ENCODE measurements around the gene CNTROB. TPM values are rescaled to one million over a fixed set of nuclear protein-coding genes. Genes with fewer than 3 reads are reported as not detected.

The CNTROB gene
- total RNA-seq, 2 donors from 2014 or later = 61.0 to 62.6 TPM

DNA sequence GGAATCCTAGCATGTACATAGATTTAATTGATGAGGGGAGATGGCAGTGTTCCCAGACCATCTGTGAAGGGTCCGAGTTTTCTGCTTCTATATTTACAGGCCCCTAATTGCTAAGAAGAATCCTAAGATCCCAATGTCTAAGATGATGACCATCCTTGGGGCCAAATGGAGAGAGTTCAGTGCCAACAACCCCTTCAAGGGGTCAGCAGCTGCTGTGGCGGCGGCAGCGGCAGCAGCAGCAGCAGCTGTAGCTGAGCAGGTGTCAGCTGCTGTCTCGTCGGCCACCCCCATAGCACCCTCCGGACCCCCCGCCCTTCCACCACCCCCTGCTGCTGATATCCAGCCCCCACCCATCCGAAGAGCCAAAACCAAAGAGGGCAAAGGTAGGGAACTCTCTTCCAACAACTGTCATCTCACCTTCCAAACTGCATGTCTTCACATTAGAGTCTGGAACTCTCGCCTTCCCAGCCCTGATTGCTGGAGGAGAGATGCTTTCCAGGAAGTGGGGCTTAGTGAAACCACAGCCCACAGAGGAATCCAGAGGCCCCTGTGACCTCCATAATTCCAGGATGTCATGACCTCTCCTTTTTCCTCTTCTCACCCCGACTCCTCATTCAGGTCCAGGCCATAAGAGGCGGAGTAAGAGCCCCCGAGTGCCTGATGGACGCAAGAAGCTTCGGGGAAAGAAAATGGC, 38.7 kb upstream of the CNTROB start:
- Mint-ChIP-seq H3K27ac (no peak overlapping the region), H3K27me3 (ENCODE audit: low read depth) (no peaks in the 10 kb centered on the region), H3K36me3 (ENCODE audit: insufficient read depth in 2 of 2) (peaks cover 14 to 42% of the 10 kb centered on the region in 2 donors), H3K4me1 (ENCODE audit: low read depth) (peaks cover 20% of the 10 kb centered on the region), H3K9me3 (no peaks in the 10 kb centered on the region), H3K4me3 (no peak overlapping the region)
- DNase-seq (no peak), ATAC-seq (replicated peaks in 1 of 2) (no peak)

DNA sequence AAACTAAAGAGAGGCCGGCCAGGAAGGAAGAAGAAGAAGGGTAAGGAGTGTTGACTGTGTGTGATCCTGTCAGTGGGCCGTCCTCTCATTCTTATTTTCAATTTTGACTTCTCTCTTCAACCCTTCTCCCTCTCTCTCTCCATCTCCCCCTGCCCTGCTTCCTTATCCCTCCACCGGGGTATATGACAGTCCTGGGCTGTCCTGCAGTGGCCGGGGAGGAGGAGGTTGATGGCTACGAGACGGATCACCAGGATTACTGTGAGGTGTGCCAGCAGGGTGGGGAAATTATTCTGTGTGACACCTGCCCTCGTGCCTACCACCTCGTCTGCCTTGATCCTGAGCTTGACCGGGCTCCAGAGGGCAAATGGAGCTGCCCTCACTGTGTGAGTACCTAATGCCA, 37.8 kb upstream of the CNTROB start:
- Mint-ChIP-seq H3K27ac (no peak overlapping the region), H3K9me3 (no peaks in the 10 kb centered on the region), H3K4me1 (ENCODE audit: low read depth) (peaks cover 20% of the 10 kb centered on the region), H3K36me3 (ENCODE audit: insufficient read depth in 2 of 2) (peaks cover 15 to 44% of the 10 kb centered on the region in 2 donors), H3K27me3 (ENCODE audit: low read depth) (no peaks in the 10 kb centered on the region), H3K4me3 (no peak overlapping the region)
- ATAC-seq (replicated peaks in 1 of 2) (no peak), DNase-seq (no peak)

DNA sequence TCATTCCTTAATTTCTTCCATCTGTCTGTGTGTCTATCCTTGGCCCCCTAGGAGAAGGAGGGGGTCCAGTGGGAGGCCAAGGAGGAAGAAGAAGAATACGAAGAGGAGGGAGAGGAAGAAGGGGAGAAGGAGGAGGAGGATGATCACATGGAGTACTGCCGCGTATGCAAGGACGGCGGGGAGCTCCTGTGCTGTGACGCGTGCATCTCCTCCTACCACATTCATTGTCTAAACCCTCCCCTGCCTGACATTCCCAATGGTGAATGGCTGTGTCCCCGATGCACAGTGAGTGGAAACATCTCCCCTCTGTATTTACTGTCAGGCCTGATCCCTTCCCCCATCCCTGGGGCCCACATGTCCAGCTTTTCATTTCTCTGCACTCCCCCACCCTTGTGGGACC, 37.1 kb upstream of the CNTROB start:
- Mint-ChIP-seq H3K9me3 (no peaks in the 10 kb centered on the region), H3K36me3 (ENCODE audit: insufficient read depth in 2 of 2) (peaks cover 19 to 45% of the 10 kb centered on the region in 2 donors), H3K4me1 (ENCODE audit: low read depth) (peaks cover 20% of the 10 kb centered on the region), H3K27me3 (ENCODE audit: low read depth) (no peaks in the 10 kb centered on the region), H3K4me3 (no peak overlapping the region), H3K27ac (peak overlapping the region; percentile 2)
- no peak for DNase-seq
- no peak for ATAC-seq (replicated peaks in 1 of 2)

- ATAC-seq (replicated peaks in 1 of 2) (no peak), DNase-seq (no peak)
- peaks cover 20 to 48% of the 10 kb centered on the region in 2 donors for H3K36me3 Mint-ChIP-seq (ENCODE audit: insufficient read depth in 2 of 2)
- H3K4me3 Mint-ChIP-seq = no peak overlapping the region
- peak overlapping the region; percentile 89 for H3K27ac Mint-ChIP-seq
- no peaks in the 10 kb centered on the region for H3K9me3 Mint-ChIP-seq
- H3K4me1 Mint-ChIP-seq (ENCODE audit: low read depth) = peaks cover 20% of the 10 kb centered on the region
- no peaks in the 10 kb centered on the region for H3K27me3 Mint-ChIP-seq (ENCODE audit: low read depth)
Observed at GRCh38 chr17:7897090-7897489, 34.9 kb upstream of the CNTROB start.

GRCh38 chr17:7897773-7898172, 34.2 kb upstream of the CNTROB start:
- Mint-ChIP-seq H3K36me3 (ENCODE audit: insufficient read depth in 2 of 2) (peaks cover 20 to 48% of the 10 kb centered on the region in 2 donors), H3K4me1 (ENCODE audit: low read depth) (peaks cover 20% of the 10 kb centered on the region), H3K27ac (peak overlapping the region; percentile 89), H3K9me3 (no peaks in the 10 kb centered on the region), H3K4me3 (peak overlapping the region in 1 of 2 donors; percentile 17), H3K27me3 (ENCODE audit: low read depth) (no peaks in the 10 kb centered on the region)
- DNase-seq (peak in 1 of 2 donors; percentile 19), ATAC-seq (replicated peaks in 1 of 2) (peak; percentile 59 to 88)

DNA sequence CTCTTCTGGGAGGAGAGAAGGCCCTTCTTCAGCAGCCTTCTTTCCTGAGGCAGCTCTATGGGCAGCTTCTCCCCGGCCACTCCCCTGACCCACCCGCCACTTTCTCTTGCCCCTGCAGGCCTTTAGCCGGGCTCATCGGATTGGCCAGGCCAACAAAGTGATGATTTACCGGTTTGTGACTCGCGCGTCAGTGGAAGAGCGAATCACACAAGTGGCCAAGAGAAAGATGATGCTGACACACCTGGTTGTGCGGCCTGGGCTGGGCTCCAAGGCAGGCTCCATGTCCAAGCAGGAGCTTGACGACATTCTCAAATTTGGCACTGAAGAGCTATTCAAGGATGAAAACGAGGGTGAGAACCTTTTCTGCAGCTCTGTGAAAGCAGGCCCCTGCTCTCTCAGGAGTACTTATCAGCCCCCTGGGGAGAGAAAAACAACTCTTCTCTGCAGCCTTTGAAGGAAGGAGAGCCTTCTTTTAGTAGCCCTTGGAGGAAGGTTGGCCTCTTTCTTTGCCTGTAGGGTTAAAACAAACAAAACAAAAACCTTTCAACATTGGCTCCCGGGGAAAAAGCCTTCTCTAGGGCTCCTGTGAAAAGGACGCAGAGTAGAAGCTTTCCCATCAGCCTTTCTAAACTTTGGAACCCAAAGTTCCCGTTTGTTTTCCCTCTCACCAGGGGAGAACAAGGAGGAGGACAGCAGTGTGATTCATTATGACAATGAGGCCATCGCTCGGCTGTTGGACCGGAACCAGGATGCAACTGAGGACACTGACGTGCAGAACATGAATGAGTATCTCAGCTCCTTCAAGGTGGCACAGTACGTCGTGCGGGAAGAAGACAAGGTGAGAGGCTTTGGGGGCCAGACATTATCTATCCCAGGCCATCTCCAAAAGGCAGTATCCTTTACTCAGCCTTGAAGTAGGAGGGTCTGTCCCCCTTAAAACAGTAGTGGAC, 28.6 kb upstream of the CNTROB start:
- no peaks in the 10 kb centered on the region for H3K4me1 Mint-ChIP-seq (ENCODE audit: low read depth)
- H3K4me3 Mint-ChIP-seq = no peak overlapping the region
- no peaks in the 10 kb centered on the region for H3K9me3 Mint-ChIP-seq
- DNase-seq (no peak), ATAC-seq (replicated peaks in 1 of 2) (no peak)
- H3K36me3 Mint-ChIP-seq (ENCODE audit: insufficient read depth in 2 of 2) = peaks cover 14 to 37% of the 10 kb centered on the region in 2 donors
- H3K27ac Mint-ChIP-seq = no peak overlapping the region
- H3K27me3 Mint-ChIP-seq (ENCODE audit: low read depth) = no peaks in the 10 kb centered on the region

GRCh38 chr17:7909089-7909488, 22.9 kb upstream of the CNTROB start:
- Mint-ChIP-seq H3K4me3 (no peak overlapping the region), H3K27ac (no peak overlapping the region), H3K27me3 (ENCODE audit: low read depth) (no peaks in the 10 kb centered on the region), H3K9me3 (no peaks in the 10 kb centered on the region), H3K36me3 (ENCODE audit: insufficient read depth in 2 of 2) (peaks cover 13 to 32% of the 10 kb centered on the region in 2 donors), H3K4me1 (ENCODE audit: low read depth) (peaks cover 12% of the 10 kb centered on the region)
- ATAC-seq (replicated peaks in 1 of 2) = no peak
- DNase-seq = no peak

- Mint-ChIP-seq H3K4me3 (no peak overlapping the region), H3K4me1 (ENCODE audit: low read depth) (peaks cover 24% of the 10 kb centered on the region), H3K36me3 (ENCODE audit: insufficient read depth in 2 of 2) (peaks cover 12 to 22% of the 10 kb centered on the region in 2 donors)
Observed at GRCh38 chr17:7910281-7910680, 21.7 kb upstream of the CNTROB start.

DNA sequence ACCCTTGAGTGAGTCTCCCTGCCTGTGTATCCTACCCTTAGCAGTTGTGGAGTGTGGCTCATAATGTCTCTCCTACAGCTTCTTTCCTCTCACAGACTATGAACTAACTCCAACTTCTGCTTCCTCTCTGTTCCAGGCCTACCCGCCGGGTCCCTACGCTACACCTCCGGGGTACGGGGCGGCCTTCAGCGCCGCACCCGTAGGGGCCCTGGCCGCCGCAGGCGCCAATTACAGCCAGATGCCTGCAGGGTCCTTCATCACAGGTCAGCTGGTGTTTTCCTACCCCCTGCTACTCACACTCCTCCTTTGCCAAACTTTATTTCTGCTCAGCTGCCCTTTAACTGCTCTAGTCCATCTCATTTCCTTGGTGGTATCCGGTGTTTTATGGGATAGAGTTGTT, 21.3 kb upstream of the CNTROB start:
- Mint-ChIP-seq H3K4me3 (no peak overlapping the region), H3K27ac (no peak overlapping the region), H3K9me3 (no peaks in the 10 kb centered on the region), H3K36me3 (ENCODE audit: insufficient read depth in 2 of 2) (peaks cover 10 to 21% of the 10 kb centered on the region in 2 donors), H3K27me3 (ENCODE audit: low read depth) (no peaks in the 10 kb centered on the region), H3K4me1 (ENCODE audit: low read depth) (peaks cover 27% of the 10 kb centered on the region)
- DNase-seq (no peak), ATAC-seq (replicated peaks in 1 of 2) (no peak)

More at GRCh38 chr17:7910281-7910680, 21.7 kb upstream of the CNTROB start:
- no peaks in the 10 kb centered on the region for H3K27me3 Mint-ChIP-seq (ENCODE audit: low read depth)
- DNase-seq (no peak), ATAC-seq (replicated peaks in 1 of 2) (no peak)
- H3K27ac Mint-ChIP-seq = peak overlapping the region; percentile 3
- H3K9me3 Mint-ChIP-seq = no peaks in the 10 kb centered on the region

- no peak overlapping the region for H3K4me3 Mint-ChIP-seq
- H3K36me3 Mint-ChIP-seq (ENCODE audit: insufficient read depth in 2 of 2) = peaks cover 10 to 21% of the 10 kb centered on the region in 2 donors
- no peak for ATAC-seq (replicated peaks in 1 of 2)
- no peaks in the 10 kb centered on the region for H3K27me3 Mint-ChIP-seq (ENCODE audit: low read depth)
- H3K4me1 Mint-ChIP-seq (ENCODE audit: low read depth) = peaks cover 27% of the 10 kb centered on the region
- no peak overlapping the region for H3K27ac Mint-ChIP-seq
- no peak for DNase-seq
- no peaks in the 10 kb centered on the region for H3K9me3 Mint-ChIP-seq
Observed at GRCh38 chr17:7911116-7911515, 20.9 kb upstream of the CNTROB start.

DNA sequence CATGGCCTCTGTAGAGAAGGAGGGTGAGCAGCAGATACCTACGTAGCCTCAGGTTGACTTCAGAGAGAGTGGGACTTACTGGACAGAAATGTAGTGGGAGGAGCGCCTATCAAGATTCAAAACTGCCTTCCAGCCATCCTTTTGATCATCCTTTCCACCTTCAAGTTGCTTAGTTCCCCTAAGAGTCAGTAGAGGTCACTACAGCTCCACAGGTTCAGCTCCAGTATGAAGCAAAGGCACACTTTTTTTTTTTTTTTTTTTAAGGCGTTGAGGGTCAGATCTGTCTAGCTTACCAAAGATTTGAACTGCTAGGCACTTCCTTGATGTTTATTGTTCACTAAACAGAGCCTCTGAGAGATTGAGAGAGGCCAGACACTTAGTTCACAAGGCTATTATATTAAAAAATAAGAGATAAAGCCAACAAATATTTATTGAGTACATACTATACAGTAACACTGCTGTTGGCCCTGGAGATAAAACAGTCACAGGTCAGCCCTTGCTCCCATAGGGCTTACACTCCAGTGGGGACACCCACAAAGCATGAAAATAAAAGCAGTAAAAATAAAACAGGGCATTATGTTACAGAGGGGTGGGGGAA, 19.0 kb upstream of the CNTROB start:
- H3K4me1 Mint-ChIP-seq (ENCODE audit: low read depth) = peaks cover 35% of the 10 kb centered on the region
- no peaks in the 10 kb centered on the region for H3K27me3 Mint-ChIP-seq (ENCODE audit: low read depth)
- ATAC-seq (replicated peaks in 1 of 2) (peak; percentile 39 to 44), DNase-seq (peak; percentile 56 to 63)
- H3K4me3 Mint-ChIP-seq = no peak overlapping the region
- peak overlapping the region; percentile 77 for H3K27ac Mint-ChIP-seq
- H3K9me3 Mint-ChIP-seq = no peaks in the 10 kb centered on the region
- peaks cover 9 to 20% of the 10 kb centered on the region in 2 donors for H3K36me3 Mint-ChIP-seq (ENCODE audit: insufficient read depth in 2 of 2)

DNA sequence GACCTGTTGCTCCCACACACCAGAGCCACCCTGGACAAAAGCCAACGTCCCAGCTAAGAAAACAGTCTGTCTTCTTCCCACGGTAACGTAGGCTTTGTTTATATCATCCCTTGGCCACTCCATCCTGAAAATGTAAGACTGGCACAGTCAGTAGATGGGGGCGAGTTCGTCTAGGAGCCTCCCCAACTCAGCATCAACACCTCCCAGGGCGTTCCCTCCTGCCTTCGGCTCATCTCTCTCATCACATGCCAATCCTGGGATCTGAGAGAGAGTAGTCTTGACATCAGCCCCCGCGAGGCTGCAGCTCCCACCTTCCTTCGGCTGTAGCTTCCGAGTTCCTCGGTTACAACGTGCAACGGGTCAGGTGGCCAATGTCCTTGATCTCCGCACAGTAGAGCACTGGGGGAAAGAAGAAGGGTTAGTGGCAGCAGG, 16.8 kb upstream of the CNTROB start:
- H3K4me1 Mint-ChIP-seq (ENCODE audit: low read depth) = peaks cover 35% of the 10 kb centered on the region
- H3K27ac Mint-ChIP-seq = peak overlapping the region; percentile 78
- H3K36me3 Mint-ChIP-seq (ENCODE audit: insufficient read depth in 2 of 2) = peaks cover 2 to 8% of the 10 kb centered on the region in 2 donors

More for the DNA sequence above, 16.8 kb upstream of the CNTROB start:
- ATAC-seq (replicated peaks in 1 of 2) = peak in 1 of 2 donors; percentile 1
- no peak for DNase-seq
- Mint-ChIP-seq H3K9me3 (no peaks in the 10 kb centered on the region), H3K27me3 (ENCODE audit: low read depth) (no peaks in the 10 kb centered on the region), H3K4me3 (peak overlapping the region; percentile 87 to 88)

Measured in activated T-cell treated with anti-CD3 and anti-CD28 coated beads, Interleukin-2, amount 50 U/mL, for 72 hours (primary cell).